GM21786 (cell line): Measurements from ENCODE around the gene COL23A1.

Experiments
- ATAC-seq: cut with Tn5 transposase; IDR thresholded peaks from one replicate; pipeline ENCODE4 v1.9.1; 2021; ENCODE audit not compliant: unreplicated experiment

Gene COL23A1

DNA sequence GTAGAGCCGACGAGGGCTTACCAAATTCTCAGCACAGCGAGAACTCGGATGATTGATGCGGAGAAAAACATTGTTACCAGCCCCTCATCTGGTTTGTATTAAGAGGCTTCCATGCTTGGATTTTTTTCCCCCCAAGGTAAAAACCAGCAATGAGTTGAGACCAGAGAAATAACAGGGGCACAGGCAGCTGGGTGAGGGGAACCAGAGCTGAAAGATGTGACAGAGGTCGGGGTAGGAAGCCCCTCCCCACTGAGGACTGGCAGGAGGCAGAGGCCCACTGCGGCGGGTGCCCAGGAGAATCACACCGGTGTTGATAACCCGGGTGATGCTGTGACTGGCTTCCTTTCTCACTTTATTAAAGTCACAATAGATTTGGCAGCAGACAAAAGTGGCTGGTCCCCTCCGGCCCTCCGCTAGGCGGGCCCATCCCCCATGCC is 241.1 kb downstream of the COL23A1 start:
- no peak for ATAC-seq

DNA sequence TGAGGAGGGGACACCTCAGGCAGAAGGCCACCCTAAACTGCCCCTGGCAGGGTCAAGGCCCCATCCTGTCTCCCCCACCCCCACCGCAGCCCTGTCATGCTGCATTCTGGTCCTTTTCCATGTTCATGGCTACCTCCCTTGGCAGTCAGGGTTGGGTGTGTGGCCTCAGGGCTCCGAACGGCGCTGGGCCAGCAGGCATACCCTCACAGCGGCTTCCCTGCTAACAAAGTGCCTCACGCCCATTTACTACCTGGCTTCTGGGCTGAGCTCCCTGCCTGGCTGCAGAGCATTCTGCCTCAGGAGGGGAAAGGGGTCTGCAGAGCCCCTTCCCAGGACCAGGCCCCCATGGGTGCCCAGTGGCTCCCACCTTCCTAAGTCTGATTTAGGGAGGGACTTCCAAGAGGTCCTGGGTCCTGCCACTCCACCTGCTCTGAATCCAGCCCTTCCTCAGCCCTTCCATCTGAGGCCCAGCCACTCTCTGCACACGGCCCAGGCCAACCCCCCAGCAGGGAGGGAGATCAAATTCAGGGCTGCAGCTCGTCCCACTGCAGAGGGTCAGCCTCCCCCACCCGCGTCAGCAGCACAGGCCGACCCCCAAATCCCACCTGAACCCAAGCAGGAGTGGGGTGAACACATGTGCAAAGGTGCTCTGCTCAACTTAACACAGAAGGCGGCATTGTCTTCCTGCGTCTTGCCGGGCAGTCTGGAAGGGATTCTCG is 241.7 kb downstream of the COL23A1 start:
- ATAC-seq, result no peak

DNA sequence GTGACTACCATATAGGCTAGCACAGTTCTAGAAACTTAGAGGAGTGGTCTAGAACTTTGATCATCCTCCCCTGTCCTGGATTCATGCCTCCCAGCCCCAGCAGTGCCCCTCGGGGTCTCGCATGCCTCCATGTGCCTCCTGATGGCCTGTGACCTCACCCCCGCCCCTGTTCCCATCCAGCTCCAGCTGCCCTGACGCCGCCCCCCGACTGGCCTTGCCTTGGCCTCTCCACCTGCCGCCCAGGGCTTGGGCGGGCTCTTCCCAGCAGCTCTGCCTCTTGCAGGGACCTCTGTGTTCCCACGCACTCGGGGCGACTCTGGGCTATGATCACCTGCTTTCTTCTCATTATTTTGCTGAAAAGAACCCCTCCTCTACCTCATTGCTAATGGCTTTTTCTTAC is 242.2 kb downstream of the COL23A1 start:
- ATAC-seq, result no peak

DNA sequence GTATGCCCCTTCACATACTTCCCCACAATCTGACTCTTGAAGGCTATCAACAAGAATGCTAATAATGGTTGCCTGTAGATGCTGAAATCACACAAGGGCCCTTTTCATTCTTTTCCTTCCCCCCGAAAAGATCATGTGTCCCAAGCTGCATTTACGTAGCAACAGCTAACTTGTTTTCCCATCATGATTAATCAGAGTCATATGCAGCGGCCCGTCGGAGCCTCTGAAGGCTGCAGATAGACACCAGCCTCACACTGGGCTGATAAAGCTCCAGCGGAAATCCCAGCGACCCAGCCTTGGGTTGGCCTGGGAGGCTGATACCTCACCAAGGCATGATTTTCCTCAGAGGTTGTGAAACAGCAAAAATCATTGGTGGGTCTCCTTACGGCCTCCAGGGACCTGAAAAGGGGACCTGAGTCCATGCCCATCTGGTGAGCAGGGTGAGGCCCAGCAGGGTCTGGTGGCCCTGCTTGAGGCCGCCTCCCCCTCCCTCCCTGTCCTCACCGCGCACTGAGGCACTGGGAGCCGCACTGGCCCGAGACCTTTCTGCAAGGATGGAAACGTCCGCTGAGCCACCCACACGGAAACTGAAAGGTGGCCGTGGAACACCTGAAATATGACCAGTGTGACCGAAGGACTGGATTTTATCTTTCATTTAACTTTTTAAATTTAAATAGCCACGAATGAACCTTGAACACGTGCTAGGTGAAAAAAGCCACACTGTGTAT is 243.4 kb downstream of the COL23A1 start:
- no peak for ATAC-seq

DNA sequence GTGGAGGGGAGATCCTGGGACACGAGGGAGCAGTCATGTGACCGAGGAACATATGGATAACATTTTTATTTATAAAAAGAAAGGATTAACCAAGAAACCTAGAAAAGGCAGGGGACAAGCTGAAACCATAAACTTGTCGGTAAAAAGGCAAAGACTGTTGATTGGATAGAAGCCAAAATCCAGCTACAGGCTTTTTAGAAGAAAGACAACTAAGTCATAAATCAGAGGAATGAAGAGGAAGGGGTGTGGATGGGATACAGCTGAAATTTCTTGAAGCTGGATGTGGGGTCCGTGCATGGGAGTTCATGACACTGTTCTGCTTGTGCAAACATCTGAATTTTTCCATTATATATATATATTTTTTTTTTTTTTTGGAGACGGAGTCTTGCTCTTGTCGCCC is 246.9 kb downstream of the COL23A1 start:
- no peak for ATAC-seq

DNA sequence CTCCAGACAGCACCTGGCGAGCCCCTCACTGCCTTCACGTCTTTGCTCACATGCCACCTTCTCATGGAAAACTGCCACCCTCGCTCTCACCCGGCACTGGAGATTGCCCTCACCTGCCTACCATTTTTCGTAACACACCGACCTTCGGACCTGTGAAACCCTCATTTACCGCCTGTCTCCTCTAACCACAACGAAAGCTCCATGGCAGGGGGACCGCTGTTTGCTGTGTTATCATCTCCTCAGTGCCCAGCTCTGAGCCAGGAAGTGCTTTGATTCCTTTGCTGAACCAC is 248.4 kb downstream of the COL23A1 start:
- no peak for ATAC-seq

DNA sequence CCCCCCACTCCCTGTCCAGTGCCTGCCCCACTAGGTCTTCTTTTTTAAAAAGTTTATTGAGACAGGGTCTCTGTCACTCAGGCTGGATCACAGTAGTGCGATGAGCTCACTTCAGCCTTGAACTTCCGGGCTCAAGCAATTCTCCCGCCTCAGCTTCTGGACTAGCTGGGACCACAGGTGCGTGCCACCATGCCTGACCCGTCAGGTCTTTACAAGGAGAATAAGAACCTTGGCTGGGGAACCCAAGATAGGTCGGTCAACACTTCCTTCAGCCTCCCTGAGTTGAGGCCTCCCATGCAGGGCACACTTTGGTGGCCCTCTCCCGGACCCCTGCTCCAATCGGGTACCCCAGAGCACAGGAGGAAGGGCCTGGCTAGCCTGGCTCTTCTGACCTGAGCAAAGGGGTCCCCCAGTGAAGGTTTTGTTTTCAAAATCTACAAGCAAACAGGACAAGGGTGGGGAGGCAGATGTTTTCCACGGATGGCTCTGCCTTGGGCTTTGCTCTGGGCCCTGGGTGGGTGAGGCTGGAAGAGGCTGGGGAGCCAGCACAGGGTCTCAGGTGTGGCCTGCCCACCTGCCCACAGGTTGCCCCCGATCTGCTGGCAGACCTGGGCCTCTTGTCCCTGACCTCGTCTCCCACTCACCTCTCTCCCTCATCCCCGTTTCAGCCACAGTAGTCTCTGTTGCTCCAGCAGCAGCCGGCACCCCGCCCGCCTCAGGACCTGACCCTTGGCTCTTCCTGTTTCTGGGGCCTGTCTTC is 248.9 kb downstream of the COL23A1 start:
- ATAC-seq, result no peak

DNA sequence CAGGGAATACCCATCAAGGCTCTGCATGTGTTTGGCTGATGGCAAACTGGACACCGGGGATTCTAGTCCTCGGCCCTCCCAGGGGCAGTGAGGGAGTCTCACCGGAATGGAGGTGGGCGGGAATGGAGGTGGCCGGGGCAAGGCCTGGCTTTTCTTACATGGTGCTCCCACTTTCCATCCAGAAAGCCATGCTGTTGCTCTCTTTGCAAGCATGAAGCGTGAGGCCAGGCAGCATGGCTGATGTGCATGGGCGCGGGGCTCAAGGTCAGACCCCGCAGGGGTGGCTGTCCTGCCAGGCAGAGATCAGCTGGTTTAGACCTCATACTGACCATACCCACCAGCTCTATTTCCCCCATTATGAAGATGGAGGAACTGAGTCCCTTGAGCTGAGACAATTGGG is 249.6 kb downstream of the COL23A1 start:
- ATAC-seq, result no peak

DNA sequence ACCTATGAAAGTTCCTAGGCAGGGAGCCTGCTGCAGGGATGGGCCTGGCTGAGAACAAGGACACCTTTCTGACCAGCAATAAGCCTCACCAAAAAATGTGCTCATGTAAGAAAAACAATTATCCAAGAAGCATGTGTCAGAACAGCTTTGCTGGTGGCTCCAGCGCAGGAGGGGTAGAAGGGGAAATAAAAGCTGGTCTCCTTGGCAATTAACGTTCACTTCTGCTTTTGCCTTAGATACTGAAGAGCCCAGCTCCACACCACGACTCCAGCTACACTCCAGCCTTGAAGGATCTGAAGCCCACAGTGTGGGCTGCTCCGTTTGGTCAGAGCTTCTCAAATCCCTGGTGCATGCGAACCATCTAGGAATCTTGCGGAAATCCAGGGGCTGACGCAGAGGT is 250.0 kb downstream of the COL23A1 start:
- no peak for ATAC-seq

DNA sequence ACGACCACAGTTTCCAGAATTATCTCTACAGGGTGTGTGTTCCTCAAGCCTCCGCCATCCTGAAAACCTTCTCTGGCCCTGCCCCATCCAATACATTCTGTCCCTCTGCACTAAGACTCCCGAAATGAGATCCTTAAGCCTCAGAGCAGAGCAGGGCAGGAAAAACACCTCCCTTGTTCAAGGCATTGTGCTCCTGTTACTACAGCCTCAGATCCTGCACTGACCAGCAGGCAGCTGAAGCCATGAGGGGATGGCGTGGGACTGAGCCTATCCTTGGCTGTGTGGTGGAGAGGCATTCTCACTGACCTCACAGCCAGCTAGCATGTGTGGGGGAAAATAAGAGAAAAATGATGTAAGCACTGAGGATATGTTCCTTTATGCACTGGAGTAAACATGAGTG is 250.9 kb downstream of the COL23A1 start:
- ATAC-seq, result no peak

DNA sequence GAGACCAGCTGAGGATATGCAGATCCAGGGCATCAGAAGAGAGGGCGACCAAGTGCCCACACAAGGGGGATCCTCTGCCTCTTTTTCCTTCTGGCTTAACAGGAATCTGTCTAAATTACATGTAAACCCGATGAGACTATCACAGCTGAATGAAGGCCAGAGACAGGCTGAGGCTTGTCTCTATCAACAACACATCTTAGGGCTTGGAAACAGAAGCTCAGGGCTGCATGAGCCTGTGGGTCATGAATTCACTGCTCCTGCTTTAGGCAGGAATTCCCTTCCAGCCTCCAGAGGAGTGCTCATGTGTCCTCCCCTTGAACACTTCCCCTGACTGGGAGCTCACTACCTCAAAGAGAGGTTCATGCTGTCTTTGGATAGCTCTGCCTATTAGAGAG is 251.4 kb downstream of the COL23A1 start:
- no peak for ATAC-seq

DNA sequence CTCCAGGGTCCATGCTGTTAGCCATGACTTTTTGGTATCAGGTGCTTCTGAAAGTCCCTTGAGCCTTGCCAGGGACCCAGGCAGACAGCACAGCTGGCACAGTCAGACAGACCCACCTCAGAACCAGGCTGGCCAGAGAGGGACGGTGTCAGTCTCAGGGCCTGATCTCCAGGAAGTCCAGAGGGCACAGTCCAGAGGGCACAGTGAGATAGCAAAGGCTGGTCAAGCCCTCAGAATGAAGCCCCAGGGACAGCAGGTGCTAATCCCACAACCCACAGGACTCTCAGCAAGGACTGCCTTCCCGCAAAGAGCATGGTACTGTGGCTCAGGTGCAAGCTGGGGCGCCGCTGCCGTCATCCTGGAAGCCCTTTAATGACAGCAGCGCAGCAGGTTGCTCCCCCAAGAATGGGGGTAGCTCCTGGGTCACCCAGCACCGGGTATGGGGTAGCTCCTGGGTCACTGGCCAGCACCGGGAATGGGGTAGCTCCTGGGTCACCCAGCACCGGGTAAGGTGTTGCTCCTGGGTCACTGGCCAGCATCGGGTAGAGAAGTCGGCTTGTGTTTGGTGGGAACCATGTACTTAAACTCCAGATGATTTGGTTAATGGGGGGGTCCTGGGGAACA is 252.0 kb downstream of the COL23A1 start:
- no peak for ATAC-seq

DNA sequence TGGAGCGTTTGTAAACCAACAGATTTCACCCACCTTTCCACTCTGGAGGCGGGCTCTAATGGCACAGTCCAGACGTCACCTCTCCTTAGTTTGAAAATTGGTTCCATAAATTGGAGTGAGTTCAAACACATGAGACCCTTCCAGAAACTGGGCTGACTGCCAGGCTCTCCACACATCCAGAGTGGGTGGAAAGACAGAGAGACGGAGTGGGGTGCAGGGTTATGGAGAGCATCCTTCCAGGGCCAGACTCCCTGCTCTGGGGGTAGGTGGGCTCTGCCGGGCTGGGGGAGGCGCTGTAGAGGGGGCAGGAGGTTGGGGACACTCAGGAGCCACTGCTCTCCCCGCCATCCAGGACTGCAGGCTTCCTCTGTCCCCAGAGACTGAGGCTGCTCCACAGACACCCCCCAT is 252.9 kb downstream of the COL23A1 start:
- no peak for ATAC-seq

DNA sequence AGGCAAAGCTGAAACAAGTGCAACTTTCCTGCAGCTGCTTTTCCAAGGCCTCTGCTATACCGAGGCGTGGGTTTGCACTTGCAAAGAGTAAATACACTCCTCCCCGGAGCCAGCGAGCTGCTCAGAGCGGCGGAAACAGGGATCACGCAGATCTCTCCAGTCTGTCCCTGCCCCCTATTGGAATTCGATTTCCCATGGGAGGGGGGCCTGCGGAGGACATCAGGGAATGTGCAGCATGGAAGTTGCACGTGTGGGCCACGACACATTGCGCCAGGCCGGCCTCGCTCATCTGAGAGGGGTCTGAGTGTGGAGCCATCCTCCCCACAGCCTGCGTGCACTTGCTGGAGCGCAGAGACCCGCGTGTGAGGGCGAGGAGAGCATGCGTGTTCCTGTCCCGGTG is 253.3 kb downstream of the COL23A1 start:
- ATAC-seq, result no peak

DNA sequence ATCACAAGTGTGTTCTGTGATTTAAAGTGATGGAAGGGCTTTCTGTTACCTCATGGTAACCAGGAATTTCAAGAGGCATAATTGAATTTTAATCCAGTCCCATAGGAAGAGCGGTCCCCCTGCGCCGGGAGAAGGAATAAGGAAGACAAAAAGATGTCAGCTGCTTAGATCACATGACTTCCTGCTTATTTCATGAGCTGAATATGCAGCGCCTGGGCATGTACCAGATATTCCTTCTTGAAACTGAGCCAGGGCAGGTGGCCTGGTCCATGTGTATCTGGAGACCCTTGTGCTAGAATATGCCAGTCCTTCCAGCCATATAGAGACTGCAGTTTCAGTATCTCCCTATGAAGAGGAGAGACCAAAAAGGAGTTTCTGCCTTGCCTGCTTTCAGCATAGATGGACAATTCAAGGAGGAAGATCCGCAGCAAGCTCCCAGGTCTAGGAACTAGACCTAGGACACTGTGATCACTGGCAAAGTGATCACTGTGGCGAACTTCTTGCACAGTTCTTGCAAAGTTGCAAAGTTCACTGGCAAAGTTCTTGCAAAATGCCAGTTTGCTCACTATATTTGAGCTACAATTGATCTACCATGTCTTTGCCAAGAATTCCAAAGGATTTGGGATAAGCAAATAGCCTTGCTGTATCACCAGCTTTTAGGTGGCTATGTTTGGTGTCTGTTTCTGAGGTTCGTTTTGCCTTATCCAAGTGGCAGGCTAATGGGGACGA is 254.7 kb downstream of the COL23A1 start:
- no peak for ATAC-seq

DNA sequence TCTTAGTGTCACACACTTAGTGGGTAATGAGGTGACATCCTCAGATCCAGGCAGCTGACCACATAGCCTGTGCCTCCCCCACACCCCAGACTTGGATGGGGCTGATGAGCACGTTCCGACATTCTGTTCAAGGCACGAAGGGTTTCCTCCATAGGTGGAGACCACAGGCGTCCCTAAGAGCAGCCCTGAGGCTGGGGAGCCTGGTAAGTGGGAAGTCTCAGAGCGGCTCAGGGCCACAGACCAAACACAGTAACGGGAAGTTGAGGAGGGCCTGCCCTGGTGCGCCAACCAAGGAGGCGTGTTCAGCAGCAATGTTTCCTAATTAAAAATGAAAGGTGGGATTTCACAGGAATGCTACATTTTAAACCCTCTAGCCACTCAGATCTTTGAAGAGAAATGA is 255.3 kb downstream of the COL23A1 start:
- ATAC-seq, result no peak

DNA sequence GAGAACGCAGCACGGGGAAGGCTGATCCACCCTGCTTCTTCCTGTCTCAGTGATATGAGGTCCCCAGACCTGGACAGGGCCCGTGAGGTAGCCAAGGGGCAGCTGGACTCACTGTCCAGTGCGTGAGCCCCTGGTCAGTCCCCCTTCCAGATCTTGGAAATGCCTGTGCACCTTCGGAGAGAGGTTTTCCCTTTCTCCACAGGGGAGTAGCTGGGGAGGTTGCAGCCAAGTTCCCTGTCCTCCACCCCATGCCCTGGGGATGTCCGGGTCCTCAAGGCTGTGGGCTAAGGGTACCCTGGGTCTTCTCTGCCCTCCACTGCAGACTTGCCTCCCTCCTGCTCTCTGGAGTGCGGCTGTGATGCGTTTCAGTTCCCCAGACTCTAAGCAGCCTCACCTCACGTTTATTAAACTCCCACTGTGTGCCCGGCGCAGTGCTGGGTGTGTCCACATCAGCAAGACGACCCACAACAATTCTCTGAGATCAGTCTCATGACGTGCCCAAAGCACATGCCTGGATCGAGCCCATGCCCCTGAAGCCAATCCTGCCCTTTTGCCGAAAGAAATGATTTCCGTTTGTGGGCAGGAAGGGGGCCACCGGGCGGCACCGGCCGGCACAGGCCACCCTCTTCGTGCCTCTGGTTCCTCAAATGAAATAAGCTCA is 256.2 kb downstream of the COL23A1 start:
- no peak for ATAC-seq

DNA sequence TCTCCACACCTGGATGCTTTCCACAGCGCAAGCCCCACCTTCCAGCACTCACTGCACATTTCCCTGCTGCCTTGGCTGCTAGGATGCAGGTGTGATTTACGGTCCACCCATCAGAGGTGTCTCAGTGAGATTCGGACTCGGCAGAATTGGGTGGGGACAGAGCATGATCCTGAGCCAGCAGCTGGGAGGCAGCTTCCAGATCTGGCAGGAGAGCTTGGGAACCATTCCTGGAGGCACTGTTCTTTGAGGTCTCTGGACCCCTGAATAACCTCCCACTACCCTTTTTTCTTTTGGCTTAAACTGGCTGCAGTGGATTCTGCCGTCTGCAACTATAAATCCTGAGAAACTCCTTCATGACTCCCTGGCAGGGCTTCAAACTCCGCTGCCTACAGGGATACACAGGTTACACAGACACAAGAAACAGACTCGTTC is 258.0 kb downstream of the COL23A1 start:
- ATAC-seq, result no peak

DNA sequence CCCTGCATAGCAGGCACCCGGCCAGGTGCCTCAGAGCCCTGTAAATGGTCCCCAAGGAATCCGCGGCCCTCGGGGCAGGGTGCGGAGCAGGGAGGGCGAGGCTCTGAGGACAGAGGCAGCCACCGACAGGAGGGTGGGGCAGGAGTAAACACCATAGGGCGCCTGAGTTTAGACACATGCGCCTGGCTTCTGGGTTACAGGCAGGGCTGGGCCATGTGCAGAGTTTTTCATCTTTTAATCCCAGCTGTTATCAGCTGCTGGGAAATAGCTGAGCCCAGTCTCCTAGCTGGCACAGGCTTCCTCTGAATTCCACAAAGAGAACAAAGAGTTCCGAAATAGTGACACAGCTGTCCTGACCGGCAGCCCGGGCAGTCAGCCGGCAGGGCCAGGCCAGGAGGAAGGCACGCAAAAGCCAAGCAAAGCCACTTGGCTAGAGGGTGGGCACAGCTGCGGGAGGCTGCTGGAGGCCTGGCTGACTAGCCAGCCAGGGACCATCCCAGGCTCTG is 258.6 kb downstream of the COL23A1 start:
- no peak for ATAC-seq

DNA sequence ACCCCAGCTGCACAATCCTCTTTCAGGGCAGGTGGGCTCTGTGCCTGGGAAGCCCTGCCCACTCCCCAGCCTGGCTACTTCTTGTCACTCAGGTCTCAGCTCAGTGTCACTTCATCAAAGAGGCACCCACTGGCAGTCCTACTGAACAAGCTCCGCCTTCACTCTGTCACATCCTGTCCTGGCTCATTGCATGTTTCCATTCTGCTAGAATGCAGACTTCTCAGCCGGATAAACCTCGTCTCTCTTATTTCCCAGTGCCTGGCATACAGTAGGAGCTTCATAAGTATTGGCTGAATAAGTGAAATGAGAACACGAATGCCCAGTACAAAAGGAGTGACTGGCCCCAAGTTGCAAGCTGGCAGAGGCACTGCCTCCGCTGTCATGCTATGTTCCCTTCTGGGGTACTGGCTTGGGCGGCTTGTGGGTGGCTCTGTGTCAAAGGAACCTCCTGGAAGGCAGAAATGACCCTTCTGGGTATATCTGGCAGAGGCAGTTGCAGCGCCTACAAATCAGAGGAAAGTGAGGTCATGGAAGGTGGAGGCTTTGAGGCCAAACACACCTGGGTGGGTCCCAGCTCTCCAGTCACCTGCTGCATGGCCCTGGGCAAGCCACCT is 259.3 kb downstream of the COL23A1 start:
- ATAC-seq, result no peak
